Panc1 (cell line): ENCODE results near the gene RASGEF1B.

Source experiments
- CTCF ChIP-seq: fragments of 450-650 bp; IDR thresholded peaks from 2 replicates; pipeline ENCODE4 v1.5.1; 2017; ENCODE audit warnings: mild to moderate bottlenecking
- POLR2AphosphoS5 ChIP-seq: IDR thresholded peaks from 2 replicates; pipeline ENCODE4 v1.6.1; 2012; ENCODE audit warnings: mild to moderate bottlenecking, low read depth, low read length, moderate library complexity
- REST ChIP-seq, 2 experiments: IDR thresholded peaks; 2 replicates each; pipeline ENCODE4 v1.6.1; 2011 to 2012; ENCODE audit warnings: low read depth in 2 of 2, control low read depth in 1 of 2, low read length in 1 of 2, mild to moderate bottlenecking in 1 of 2, moderate library complexity in 1 of 2; ENCODE audit not compliant: insufficient read depth in 1 of 2
- SIN3A ChIP-seq: IDR thresholded peaks from 2 replicates; pipeline ENCODE4 v1.6.1; 2012; ENCODE audit warnings: low read depth, mild to moderate bottlenecking, low read length, moderate library complexity, borderline replicate concordance; ENCODE audit not compliant: insufficient read depth
- TCF7L2 ChIP-seq: IDR thresholded peaks from 2 replicates; pipeline ENCODE4 v1.6.1; 2011; ENCODE audit warnings: mild to moderate bottlenecking, low read depth, low read length, inconsistent platforms

- TF ChIP-seq POLR2AphosphoS5 (no peak), SIN3A (no peak), CTCF (no peak), TCF7L2 (no peak), REST (IDR thresholded peaks at IDR 0.05; ENCODE audit: insufficient read depth in 1 of 2, low read depth in 2 of 2, low read length in 1 of 2) (no peak)
Measured at GRCh38 chr4:81460834-81461233, 10.9 kb downstream of the RASGEF1B start.
